Measurements from ENCODE around the gene NEUROG2. TPM values are rescaled to one million over a fixed set of nuclear protein-coding genes. Genes with fewer than 3 reads are reported as not detected.
"Not testable (repeated sequence)": the region's sequence is repeated elsewhere in the genome, so short reads cannot be mapped to it uniquely, and the experiment has no call there.

NEUROG2 gene
- total RNA-seq, 1 donor = not detected

DNA sequence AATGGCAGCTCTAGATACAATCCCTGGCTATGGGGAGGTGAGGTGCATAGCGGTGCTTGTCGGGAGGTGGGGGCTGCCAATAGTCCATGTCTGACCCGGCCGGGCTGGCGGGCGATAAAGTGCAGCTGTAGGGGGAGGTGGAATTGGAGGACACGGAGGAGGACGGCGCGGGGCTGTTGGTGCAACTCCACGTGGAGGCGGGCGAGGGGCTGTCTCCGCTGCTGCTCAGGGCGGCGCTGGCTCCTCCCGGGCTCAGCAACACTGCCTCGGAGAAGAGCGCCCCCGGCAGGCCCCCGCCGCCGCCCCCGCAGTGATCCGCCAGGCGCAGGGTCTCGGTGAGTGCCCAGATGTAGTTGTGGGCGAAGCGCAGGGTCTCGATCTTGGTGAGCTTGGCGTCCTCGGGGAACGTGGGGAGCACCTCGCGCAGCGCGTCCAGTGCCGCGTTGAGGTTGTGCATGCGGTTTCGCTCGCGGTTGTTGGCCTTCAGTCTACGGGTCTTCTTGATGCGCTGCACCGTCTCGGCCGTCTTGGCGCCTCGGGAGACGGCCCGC, 1.3 kb downstream of the NEUROG2 start:
- Histone ChIP-seq H3K4me3 (ENCODE audit: low read length) (no peak overlapping the region), H3K9me3 (ENCODE audit: low read depth, low read length) (no peaks in the 10 kb centered on the region), H3K4me1 (ENCODE audit: insufficient read depth, low read length) (peaks cover 49% of the 10 kb centered on the region), H3K27me3 (ENCODE audit: insufficient read depth, low read length) (peaks cover 94% of the 10 kb centered on the region)

- peaks cover 55% of the 10 kb centered on the region for H3K4me1 ChIP-seq (ENCODE audit: insufficient read depth, low read length)
- H3K4me3 ChIP-seq (ENCODE audit: low read length) = no peak overlapping the region
- H3K9me3 ChIP-seq (ENCODE audit: low read depth, low read length) = no peaks in the 10 kb centered on the region
- peaks cover 94% of the 10 kb centered on the region for H3K27me3 ChIP-seq (ENCODE audit: insufficient read depth, low read length)
These were observed 1.9 kb downstream of the NEUROG2 start for GRCh38 chr4:112513971-112514646.

- no peaks in the 10 kb centered on the region for H3K9me3 ChIP-seq (ENCODE audit: low read depth, low read length)
- peaks cover 50% of the 10 kb centered on the region for H3K4me1 ChIP-seq (ENCODE audit: insufficient read depth, low read length)
- no peak overlapping the region for H3K4me3 ChIP-seq (ENCODE audit: low read length)
- H3K27me3 ChIP-seq (ENCODE audit: insufficient read depth, low read length) = peaks cover 94% of the 10 kb centered on the region
These were observed 4.2 kb downstream of the NEUROG2 start for GRCh38 chr4:112511803-112512118.

DNA sequence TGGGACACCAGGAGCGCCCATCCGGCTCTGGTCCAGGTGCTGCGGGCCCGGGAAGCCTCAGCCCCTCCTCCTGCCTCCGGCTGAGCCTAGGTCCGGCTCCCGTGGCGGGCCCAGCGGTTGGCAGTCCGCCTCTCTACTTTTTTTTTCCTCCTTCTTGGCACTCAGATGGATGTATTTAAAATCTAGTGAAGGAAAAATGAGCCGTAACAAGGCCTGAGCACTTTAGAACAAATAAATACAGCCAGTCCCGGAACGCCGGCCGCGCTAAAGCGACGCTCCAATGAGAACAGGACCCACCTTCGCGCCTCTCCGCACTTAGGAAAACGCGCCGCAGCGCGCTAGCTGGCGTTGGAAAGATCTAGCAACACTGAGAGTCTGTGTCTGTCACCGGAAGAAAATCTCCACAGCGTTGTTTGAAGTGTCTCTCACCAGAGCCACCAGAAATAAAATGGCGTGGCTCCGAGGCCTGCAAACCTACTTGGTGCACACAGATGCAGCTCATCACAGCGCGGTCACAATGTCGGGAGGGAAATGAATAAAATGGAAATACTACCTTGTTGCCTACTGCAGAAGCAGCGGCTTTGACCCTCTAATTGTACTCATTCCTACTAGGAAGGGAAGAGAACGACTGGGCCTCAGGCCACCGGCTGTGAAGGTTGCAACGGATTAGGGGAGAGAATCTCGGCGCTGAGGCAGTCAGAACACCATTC, 4.7 kb downstream of the NEUROG2 start:
- H3K9me3 ChIP-seq (ENCODE audit: low read depth, low read length) = no peaks in the 10 kb centered on the region
- H3K4me3 ChIP-seq (ENCODE audit: low read length) = no peak overlapping the region
- H3K27me3 ChIP-seq (ENCODE audit: insufficient read depth, low read length) = peaks cover 94% of the 10 kb centered on the region
- H3K4me1 ChIP-seq (ENCODE audit: insufficient read depth, low read length) = peaks cover 45% of the 10 kb centered on the region

GRCh38 chr4:112510291-112511092, 5.5 kb downstream of the NEUROG2 start:
- Histone ChIP-seq H3K9me3 (ENCODE audit: low read depth, low read length) (no peaks in the 10 kb centered on the region), H3K4me3 (ENCODE audit: low read length) (no peak overlapping the region), H3K4me1 (ENCODE audit: insufficient read depth, low read length) (peaks cover 40% of the 10 kb centered on the region), H3K27me3 (ENCODE audit: insufficient read depth, low read length) (peaks cover 96% of the 10 kb centered on the region)

- H3K4me3 ChIP-seq (ENCODE audit: low read length) = no peak overlapping the region
These were observed 6.5 kb downstream of the NEUROG2 start for GRCh38 chr4:112509243-112510141.

GRCh38 chr4:112508356-112508755, 7.6 kb downstream of the NEUROG2 start:
- Histone ChIP-seq H3K27me3 (ENCODE audit: insufficient read depth, low read length) (peaks cover 97% of the 10 kb centered on the region), H3K4me3 (ENCODE audit: low read length) (no peak overlapping the region), H3K9me3 (ENCODE audit: low read depth, low read length) (no peaks in the 10 kb centered on the region), H3K4me1 (ENCODE audit: insufficient read depth, low read length) (peaks cover 29% of the 10 kb centered on the region)

More at GRCh38 chr4:112509243-112510141, 6.5 kb downstream of the NEUROG2 start:
- Histone ChIP-seq H3K9me3 (ENCODE audit: low read depth, low read length) (no peaks in the 10 kb centered on the region), H3K4me1 (ENCODE audit: insufficient read depth, low read length) (peaks cover 34% of the 10 kb centered on the region), H3K27me3 (ENCODE audit: insufficient read depth, low read length) (peaks cover 97% of the 10 kb centered on the region)

GRCh38 chr4:112504807-112505206, 11.2 kb downstream of the NEUROG2 start:
- Histone ChIP-seq H3K4me1 (ENCODE audit: insufficient read depth, low read length) (peaks cover 11% of the 10 kb centered on the region), H3K27me3 (ENCODE audit: insufficient read depth, low read length) (peaks cover 91% of the 10 kb centered on the region), H3K9me3 (ENCODE audit: low read depth, low read length) (no peaks in the 10 kb centered on the region), H3K4me3 (ENCODE audit: low read length) (no peak overlapping the region)

DNA sequence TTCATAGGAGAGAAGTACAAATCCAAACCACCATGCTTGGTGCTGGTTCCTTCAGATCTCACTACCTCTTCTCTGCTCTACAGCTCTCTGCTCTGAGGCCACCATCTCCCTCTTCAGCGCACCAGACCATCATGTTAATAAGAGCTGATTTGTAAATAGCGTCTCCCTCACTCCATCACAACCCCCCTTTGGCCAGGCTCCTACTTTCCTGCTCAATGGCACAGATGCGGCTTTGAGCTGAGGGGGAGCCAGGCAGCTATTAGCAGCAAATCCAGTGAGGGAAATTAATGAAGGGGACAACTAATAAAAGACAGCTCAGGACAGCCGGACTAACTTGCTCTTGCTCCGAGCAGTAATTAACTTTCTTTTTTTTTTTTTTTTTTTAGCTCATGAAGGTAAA, 13.1 kb downstream of the NEUROG2 start:
- H3K27me3 ChIP-seq (ENCODE audit: insufficient read depth, low read length) = peaks cover 72% of the 10 kb centered on the region
- no peaks in the 10 kb centered on the region for H3K9me3 ChIP-seq (ENCODE audit: low read depth, low read length)
- H3K4me1 ChIP-seq (ENCODE audit: insufficient read depth, low read length) = no peaks in the 10 kb centered on the region
- no peak overlapping the region for H3K4me3 ChIP-seq (ENCODE audit: low read length)

DNA sequence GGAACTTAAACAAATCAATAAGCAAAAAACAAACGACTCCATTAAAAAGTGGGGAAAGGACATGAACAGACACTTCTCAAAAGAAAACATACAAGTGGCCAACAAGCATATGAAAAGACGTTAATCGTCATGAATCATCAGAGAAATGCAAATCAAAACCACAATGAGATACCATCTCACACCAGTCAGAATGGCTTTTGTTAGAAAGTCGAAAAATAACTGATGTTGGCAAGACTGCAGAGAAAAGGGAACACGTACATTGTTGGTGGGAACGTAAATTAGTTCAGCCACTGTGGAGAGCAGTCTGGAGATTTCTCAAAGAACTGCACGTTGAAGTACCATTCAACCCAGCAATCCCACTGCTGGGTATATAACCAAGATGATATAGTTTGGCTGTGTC, 23.7 kb downstream of the NEUROG2 start:
- Histone ChIP-seq H3K4me1 (ENCODE audit: insufficient read depth, low read length) (no peaks in the 10 kb centered on the region), H3K27me3 (ENCODE audit: insufficient read depth, low read length) (peaks cover 2% of the 10 kb centered on the region), H3K9me3 (ENCODE audit: low read depth, low read length) (no peaks in the 10 kb centered on the region), H3K4me3 (ENCODE audit: low read length) (no peak overlapping the region)

DNA sequence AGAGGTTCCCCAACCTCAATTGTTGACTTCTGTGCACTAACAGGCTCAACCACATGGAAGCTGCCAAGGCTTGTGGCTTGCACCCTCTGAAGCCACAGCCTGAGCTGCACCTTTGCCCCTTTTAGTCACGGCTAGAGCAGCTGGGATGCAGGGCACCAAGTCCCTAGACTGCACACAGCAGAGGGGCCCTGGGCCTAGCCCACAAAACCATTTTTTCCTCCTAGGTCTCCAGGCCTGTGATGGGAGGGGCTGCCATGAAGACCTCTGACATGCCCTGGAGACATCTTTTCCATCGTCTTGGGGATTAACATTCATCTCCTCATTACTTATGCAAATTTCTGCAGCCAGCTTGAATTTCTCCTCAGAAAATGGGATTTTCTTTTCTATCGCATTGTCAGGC, 25.2 kb downstream of the NEUROG2 start:
- not testable (repeated sequence) for H3K27me3 ChIP-seq (ENCODE audit: insufficient read depth, low read length); H3K9me3 ChIP-seq (ENCODE audit: low read depth, low read length); H3K4me1 ChIP-seq (ENCODE audit: insufficient read depth, low read length); H3K4me3 ChIP-seq (ENCODE audit: low read length)

DNA sequence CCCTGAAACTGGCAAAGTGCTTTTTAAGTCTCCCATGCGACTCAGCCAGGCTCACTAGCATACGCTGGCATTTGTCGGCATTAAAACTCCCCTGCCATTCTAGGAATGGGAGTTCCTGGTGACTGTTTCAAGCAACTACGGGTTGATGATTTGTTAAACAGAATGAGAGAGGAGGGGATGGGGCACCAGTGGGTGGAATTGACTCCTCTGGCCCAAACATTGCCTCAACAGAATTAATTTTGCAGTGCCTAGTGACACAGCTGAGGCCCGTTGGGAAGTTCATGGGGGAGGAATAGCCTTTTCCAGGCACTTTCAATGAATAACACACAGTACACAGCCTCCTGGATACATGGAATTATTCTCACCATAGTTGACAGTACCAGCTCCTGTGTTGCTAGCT, 30.1 kb downstream of the NEUROG2 start:
- Histone ChIP-seq H3K4me1 (ENCODE audit: insufficient read depth, low read length) (no peaks in the 10 kb centered on the region), H3K4me3 (ENCODE audit: low read length) (no peak overlapping the region), H3K9me3 (ENCODE audit: low read depth, low read length) (peaks cover 17% of the 10 kb centered on the region), H3K27me3 (ENCODE audit: insufficient read depth, low read length) (peaks cover 8% of the 10 kb centered on the region)

- no peaks in the 10 kb centered on the region for H3K9me3 ChIP-seq (ENCODE audit: low read depth, low read length)
- H3K27me3 ChIP-seq (ENCODE audit: insufficient read depth, low read length) = peaks cover 4% of the 10 kb centered on the region
- no peaks in the 10 kb centered on the region for H3K4me1 ChIP-seq (ENCODE audit: insufficient read depth, low read length)
These were observed 42.0 kb downstream of the NEUROG2 start for GRCh38 chr4:112473985-112474384.

DNA sequence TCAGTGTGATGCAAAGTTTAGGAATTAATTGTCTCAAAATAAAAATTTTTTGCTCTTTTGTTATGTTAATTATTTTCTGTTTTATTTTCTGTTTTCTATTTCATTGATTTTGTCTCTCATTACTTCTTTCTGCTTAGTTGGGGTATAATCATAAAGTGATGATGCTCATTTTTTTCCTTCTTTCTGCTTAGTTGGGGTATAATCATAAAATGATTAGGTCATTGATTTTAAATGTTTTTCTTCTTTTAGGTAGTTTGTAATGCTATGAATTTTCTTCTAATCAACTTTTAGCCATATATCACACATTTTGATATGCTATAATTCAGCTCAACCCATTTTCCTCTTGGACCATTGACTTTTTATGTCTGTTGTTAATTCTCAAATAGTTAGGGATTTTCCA, 43.7 kb downstream of the NEUROG2 start:
- H3K27me3 ChIP-seq (ENCODE audit: insufficient read depth, low read length) = peaks cover 4% of the 10 kb centered on the region
- H3K4me1 ChIP-seq (ENCODE audit: insufficient read depth, low read length) = no peaks in the 10 kb centered on the region
- H3K4me3 ChIP-seq (ENCODE audit: low read length) = no peak overlapping the region
- H3K9me3 ChIP-seq (ENCODE audit: low read depth, low read length) = no peaks in the 10 kb centered on the region

More at GRCh38 chr4:112473985-112474384, 42.0 kb downstream of the NEUROG2 start:
- H3K4me3 ChIP-seq (ENCODE audit: low read length) = no peak overlapping the region

Measured in mononuclear cell (primary cell).